ENCODE results near the gene KIN. TPM values are rescaled to one million over a fixed set of nuclear protein-coding genes. Genes with fewer than 3 reads are reported as not detected.
A peak's percentile ranks its signal among the peaks of the same experiment; 100 is the strongest.

KIN gene
- 11.0 and 12.3 TPM in 2 replicates for total RNA-seq

- Mint-ChIP-seq H3K27me3 (ENCODE audit: insufficient read depth) (no peaks in the 10 kb centered on the region), H3K36me3 (ENCODE audit: low read depth) (peaks cover 21% of the 10 kb centered on the region), H3K27ac (peak within 1 kb of the TSS; percentile 75), H3K9me3 (no peaks in the 10 kb centered on the region), H3K4me3 (no peak within 1 kb of the TSS), H3K4me1 (ENCODE audit: low read depth) (peaks cover 47% of the 10 kb centered on the region)
- intact Hi-C loops (cut with micrococcal nuclease) = loop anchor here (1.0 to 10.0 kb wide), 4 partner anchors 30 to 863 kb away; partner anchors contain the start of gene TAF3
- DNase-seq (ENCODE audit: low spot score) = peak; percentile 97
These were observed at the start of gene KIN, which contains the start of gene ATP5F1C for GRCh38 chr10:7787857-7788638. TSS of gene KIN (minus strand) at chr10:7787993. CDS start at chr10:7787933, 60 bp downstream. TSS of gene ATP5F1C (plus strand) at chr10:7788177. CDS start at chr10:7788208, 31 bp downstream.

- H3K27me3 Mint-ChIP-seq (ENCODE audit: insufficient read depth) = no peaks in the 10 kb centered on the region
These were observed 48.8 kb upstream of the KIN start for GRCh38 chr10:7836571-7836970.

GRCh38 chr10:7834262-7834661 is 46.5 kb upstream of the KIN start:
- no peaks in the 10 kb centered on the region for H3K27me3 Mint-ChIP-seq (ENCODE audit: insufficient read depth)
- H3K27ac Mint-ChIP-seq = no peak overlapping the region

More at GRCh38 chr10:7836571-7836970, 48.8 kb upstream of the KIN start:
- H3K36me3 Mint-ChIP-seq (ENCODE audit: low read depth) = peaks cover 17% of the 10 kb centered on the region
- no peak overlapping the region for H3K27ac Mint-ChIP-seq
- no peak for DNase-seq (ENCODE audit: low spot score)
- no peak overlapping the region for H3K4me3 Mint-ChIP-seq
- intact Hi-C loops (cut with micrococcal nuclease) = no loop called here
- H3K9me3 Mint-ChIP-seq = no peaks in the 10 kb centered on the region
- H3K4me1 Mint-ChIP-seq (ENCODE audit: low read depth) = peaks cover 5% of the 10 kb centered on the region

GRCh38 chr10:7833210-7833609 is 45.4 kb upstream of the KIN start:
- no peak for DNase-seq (ENCODE audit: low spot score)
- Mint-ChIP-seq H3K4me1 (ENCODE audit: low read depth) (peaks cover 5% of the 10 kb centered on the region), H3K36me3 (ENCODE audit: low read depth) (peaks cover 13% of the 10 kb centered on the region), H3K4me3 (no peak overlapping the region), H3K27me3 (ENCODE audit: insufficient read depth) (no peaks in the 10 kb centered on the region), H3K27ac (no peak overlapping the region), H3K9me3 (no peaks in the 10 kb centered on the region)
- intact Hi-C loops (cut with micrococcal nuclease) = no loop called here

More at GRCh38 chr10:7834262-7834661, 46.5 kb upstream of the KIN start:
- H3K9me3 Mint-ChIP-seq = no peaks in the 10 kb centered on the region
- intact Hi-C loops (cut with micrococcal nuclease) = no loop called here
- peaks cover 14% of the 10 kb centered on the region for H3K36me3 Mint-ChIP-seq (ENCODE audit: low read depth)
- H3K4me1 Mint-ChIP-seq (ENCODE audit: low read depth) = peaks cover 5% of the 10 kb centered on the region
- H3K4me3 Mint-ChIP-seq = no peak overlapping the region
- no peak for DNase-seq (ENCODE audit: low spot score)

- peaks cover 9% of the 10 kb centered on the region for H3K4me1 Mint-ChIP-seq (ENCODE audit: low read depth)
- no peak overlapping the region for H3K27ac Mint-ChIP-seq
- no peak for DNase-seq (ENCODE audit: low spot score)
- intact Hi-C loops (cut with micrococcal nuclease) = no loop called here
- H3K36me3 Mint-ChIP-seq (ENCODE audit: low read depth) = peaks cover 16% of the 10 kb centered on the region
- H3K9me3 Mint-ChIP-seq = no peaks in the 10 kb centered on the region
- no peak overlapping the region for H3K4me3 Mint-ChIP-seq
- H3K27me3 Mint-ChIP-seq (ENCODE audit: insufficient read depth) = no peaks in the 10 kb centered on the region
These were observed 44.3 kb upstream of the KIN start for GRCh38 chr10:7832060-7832459.

- H3K27ac Mint-ChIP-seq = no peak overlapping the region
- intact Hi-C loops (cut with micrococcal nuclease) = no loop called here
- H3K4me3 Mint-ChIP-seq = no peak overlapping the region
- peaks cover 4% of the 10 kb centered on the region for H3K4me1 Mint-ChIP-seq (ENCODE audit: low read depth)
- peaks cover 18% of the 10 kb centered on the region for H3K36me3 Mint-ChIP-seq (ENCODE audit: low read depth)
- no peak for DNase-seq (ENCODE audit: low spot score)
- no peaks in the 10 kb centered on the region for H3K9me3 Mint-ChIP-seq
- H3K27me3 Mint-ChIP-seq (ENCODE audit: insufficient read depth) = no peaks in the 10 kb centered on the region
These were observed 41.6 kb upstream of the KIN start for GRCh38 chr10:7829289-7829834.

- H3K9me3 Mint-ChIP-seq = no peaks in the 10 kb centered on the region
- no peak for DNase-seq (ENCODE audit: low spot score)
- H3K4me1 Mint-ChIP-seq (ENCODE audit: low read depth) = peaks cover 4% of the 10 kb centered on the region
- no peak overlapping the region for H3K27ac Mint-ChIP-seq
- no peak overlapping the region for H3K4me3 Mint-ChIP-seq
- peaks cover 19% of the 10 kb centered on the region for H3K36me3 Mint-ChIP-seq (ENCODE audit: low read depth)
- intact Hi-C loops (cut with micrococcal nuclease) = no loop called here
- H3K27me3 Mint-ChIP-seq (ENCODE audit: insufficient read depth) = no peaks in the 10 kb centered on the region
These were observed 39.2 kb upstream of the KIN start for GRCh38 chr10:7826971-7827370.

GRCh38 chr10:7824251-7824650 is 36.5 kb upstream of the KIN start:
- Mint-ChIP-seq H3K4me1 (ENCODE audit: low read depth) (peaks cover 13% of the 10 kb centered on the region), H3K27ac (no peak overlapping the region), H3K27me3 (ENCODE audit: insufficient read depth) (no peaks in the 10 kb centered on the region), H3K36me3 (ENCODE audit: low read depth) (peaks cover 20% of the 10 kb centered on the region), H3K9me3 (no peaks in the 10 kb centered on the region), H3K4me3 (no peak overlapping the region)
- intact Hi-C loops (cut with micrococcal nuclease) = no loop called here
- no peak for DNase-seq (ENCODE audit: low spot score)

GRCh38 chr10:7819121-7819460 is 31.3 kb upstream of the KIN start:
- H3K27ac Mint-ChIP-seq = peak overlapping the region; percentile 91
- no peaks in the 10 kb centered on the region for H3K9me3 Mint-ChIP-seq
- intact Hi-C loops (cut with micrococcal nuclease) = loop anchor here (2.0 kb wide), 2 partner anchors 234 to 1390 kb away; no protein-coding TSS in a partner anchor

GRCh38 chr10:7818295-7819120 is 30.7 kb upstream of the KIN start, which contains the start of gene TAF3:
TSS of gene TAF3 (plus strand) at chr10:7818505. CDS start at chr10:7818710, 205 bp downstream.
- peak; percentile 92 for DNase-seq (ENCODE audit: low spot score)
- Mint-ChIP-seq H3K9me3 (no peaks in the 10 kb centered on the region), H3K4me3 (peak within 1 kb of the TSS; percentile 97), H3K36me3 (ENCODE audit: low read depth) (peaks cover 9% of the 10 kb centered on the region), H3K27me3 (ENCODE audit: insufficient read depth) (peaks cover 20% of the 10 kb centered on the region), H3K27ac (peak within 1 kb of the TSS; percentile 91), H3K4me1 (ENCODE audit: low read depth) (peaks cover 21% of the 10 kb centered on the region)
- intact Hi-C loops (cut with micrococcal nuclease) = loop anchor here (1.0 to 2.0 kb wide), 4 partner anchors 30 to 1484 kb away; partner anchors contain the start of gene ATP5F1C

More at GRCh38 chr10:7819121-7819460, 31.3 kb upstream of the KIN start:
- H3K36me3 Mint-ChIP-seq (ENCODE audit: low read depth) = peaks cover 9% of the 10 kb centered on the region
- peaks cover 18% of the 10 kb centered on the region for H3K27me3 Mint-ChIP-seq (ENCODE audit: insufficient read depth)
- H3K4me3 Mint-ChIP-seq = peak overlapping the region; percentile 97
- DNase-seq (ENCODE audit: low spot score) = peak; percentile 17
- peaks cover 21% of the 10 kb centered on the region for H3K4me1 Mint-ChIP-seq (ENCODE audit: low read depth)

GRCh38 chr10:7817984-7818294 is 30.1 kb upstream of the KIN start:
- H3K27ac Mint-ChIP-seq = peak overlapping the region; percentile 73
- DNase-seq (ENCODE audit: low spot score) = no peak
- H3K4me3 Mint-ChIP-seq = peak overlapping the region; percentile 97
- peaks cover 9% of the 10 kb centered on the region for H3K36me3 Mint-ChIP-seq (ENCODE audit: low read depth)
- H3K27me3 Mint-ChIP-seq (ENCODE audit: insufficient read depth) = peaks cover 20% of the 10 kb centered on the region
- peaks cover 21% of the 10 kb centered on the region for H3K4me1 Mint-ChIP-seq (ENCODE audit: low read depth)
- intact Hi-C loops (cut with micrococcal nuclease) = loop anchor here (1.0 to 2.0 kb wide), 4 partner anchors 30 to 1484 kb away; partner anchors contain the start of gene ATP5F1C
- H3K9me3 Mint-ChIP-seq = no peaks in the 10 kb centered on the region

GRCh38 chr10:7817576-7817975 is 29.8 kb upstream of the KIN start:
- peaks cover 21% of the 10 kb centered on the region for H3K4me1 Mint-ChIP-seq (ENCODE audit: low read depth)
- H3K9me3 Mint-ChIP-seq = no peaks in the 10 kb centered on the region
- peaks cover 20% of the 10 kb centered on the region for H3K27me3 Mint-ChIP-seq (ENCODE audit: insufficient read depth)
- intact Hi-C loops (cut with micrococcal nuclease) = no loop called here
- peaks cover 9% of the 10 kb centered on the region for H3K36me3 Mint-ChIP-seq (ENCODE audit: low read depth)
- DNase-seq (ENCODE audit: low spot score) = no peak
- H3K4me3 Mint-ChIP-seq = peak overlapping the region; percentile 97
- H3K27ac Mint-ChIP-seq = no peak overlapping the region

Data from activated T-helper 1 cell treated with anti-CD3 and anti-CD28 coated beads, Interleukin-12 subunit alpha, Interleukin-12 subunit beta, Interleukin-2, Interleukin-4 antibody, amounts not matched to agents 30 ng/mL and 10 ng/mL and 1 ng/mL, durations not matched to agents 14 hours and 24 hours and 36 hours (primary cell).